Measurements from ENCODE around the gene PHACTR4. TPM values are rescaled to one million over a fixed set of nuclear protein-coding genes. Genes with fewer than 3 reads are reported as not detected.
"Not testable (repeated sequence)": the region's sequence is repeated elsewhere in the genome, so short reads cannot be mapped to it uniquely, and the experiment has no call there.

PHACTR4 gene
- total RNA-seq, 2 donors from 2014 or later: 20.9 to 23.9 TPM

DNA sequence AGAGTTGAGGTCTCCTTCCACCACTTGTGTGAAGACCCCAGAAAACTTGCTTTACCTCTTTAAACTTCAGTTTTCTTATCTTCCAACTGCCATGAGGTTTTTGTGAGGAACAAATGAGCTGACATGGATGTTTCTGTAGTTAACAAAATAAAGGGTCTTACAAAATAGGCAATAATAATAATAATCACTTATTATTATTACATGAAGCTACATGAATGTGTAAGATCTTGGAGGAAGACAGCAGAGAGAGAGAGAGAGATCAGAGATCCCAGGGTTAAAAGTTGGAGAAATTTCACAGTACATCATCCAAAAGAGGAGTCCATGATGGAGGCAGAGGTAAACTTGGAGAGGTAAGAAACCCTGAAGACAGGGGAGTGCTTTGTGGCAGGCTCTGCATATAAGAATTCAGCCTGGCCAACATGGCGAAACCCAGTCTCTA is 147.0 kb downstream of the PHACTR4 start:
- H3K9me3 ChIP-seq (ENCODE audit: control insufficient read depth, low read length, poor library complexity, severe bottlenecking): no peaks in the 10 kb centered on the region
- ATAC-seq: no peak
- Mint-ChIP-seq H3K27ac (no peak overlapping the region), H3K36me3 (ENCODE audit: low read depth) (peaks cover 5% of the 10 kb centered on the region), H3K27me3 (no peaks in the 10 kb centered on the region), H3K4me1 (peaks cover 29% of the 10 kb centered on the region), H3K4me3 (no peak overlapping the region)
- no peak for DNase-seq

DNA sequence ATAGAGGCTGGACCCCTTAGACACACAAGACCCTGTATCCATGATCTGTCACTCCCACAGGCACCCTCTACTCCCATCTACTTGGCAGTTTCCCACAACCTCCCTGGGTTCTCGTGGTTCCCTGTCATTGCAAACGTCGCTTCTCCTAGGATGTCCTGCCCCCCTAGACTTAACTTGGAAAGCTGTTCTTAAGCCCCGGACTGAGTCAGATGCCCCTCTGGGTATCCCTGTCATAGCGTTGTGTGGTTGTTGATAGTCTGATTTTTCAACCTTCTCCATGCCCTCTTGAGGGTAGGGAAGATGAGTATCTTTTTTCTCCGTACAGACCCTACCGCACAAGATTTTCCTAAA is 148.1 kb downstream of the PHACTR4 start:
- peak overlapping the region; percentile 90 for H3K4me3 Mint-ChIP-seq
- H3K4me1 Mint-ChIP-seq: peaks cover 32% of the 10 kb centered on the region
- DNase-seq (no peak), ATAC-seq (peak; percentile 4)
- no peaks in the 10 kb centered on the region for H3K9me3 ChIP-seq (ENCODE audit: control insufficient read depth, low read length, poor library complexity, severe bottlenecking)
- H3K36me3 Mint-ChIP-seq (ENCODE audit: low read depth): peaks cover 4% of the 10 kb centered on the region
- H3K27ac Mint-ChIP-seq: peak overlapping the region; percentile 92
- H3K27me3 Mint-ChIP-seq: no peaks in the 10 kb centered on the region

DNA sequence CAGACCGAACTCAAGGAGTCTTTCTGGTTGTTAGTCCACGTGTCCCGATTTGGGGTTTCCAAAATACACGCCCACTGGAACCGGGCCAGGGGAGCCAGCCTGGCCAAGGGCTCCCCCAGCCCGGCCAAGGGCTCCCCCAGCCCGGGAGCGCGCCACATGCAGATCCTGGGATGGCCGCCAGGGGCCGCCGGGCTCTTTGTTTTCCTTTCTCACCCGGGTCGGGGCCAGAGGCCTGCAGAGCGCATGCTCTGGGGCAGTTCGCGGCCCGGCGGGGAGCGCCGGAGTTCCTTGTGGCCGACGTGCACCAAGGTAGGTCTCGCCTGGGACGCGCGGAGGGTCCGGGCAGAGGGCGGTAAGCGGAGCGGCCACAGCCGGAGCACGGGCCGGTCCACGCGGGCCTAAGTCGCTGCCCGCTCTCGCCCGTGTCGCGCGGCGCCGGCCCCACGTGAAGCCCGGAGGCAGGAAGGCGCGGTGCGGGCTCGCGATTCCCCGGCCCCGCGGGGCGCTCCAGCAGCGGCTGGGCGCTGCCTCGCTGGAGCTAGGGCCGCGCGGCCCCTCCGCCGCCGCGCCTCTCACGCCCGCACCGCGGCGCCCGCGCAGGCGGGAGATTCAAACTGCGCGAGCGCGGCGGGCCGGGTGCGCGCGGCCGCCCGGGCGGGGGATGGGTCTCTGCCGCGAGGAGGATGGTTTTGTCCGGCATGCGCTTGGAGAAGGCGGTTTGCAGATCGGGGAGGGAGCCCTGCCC is 148.6 kb downstream of the PHACTR4 start:
- H3K27ac Mint-ChIP-seq: peak overlapping the region; percentile 92
- H3K9me3 ChIP-seq (ENCODE audit: control insufficient read depth, low read length, poor library complexity, severe bottlenecking): no peaks in the 10 kb centered on the region
- peak; percentile 77 to 88 (median 83) for DNase-seq
- H3K4me3 Mint-ChIP-seq: peak overlapping the region; percentile 90
- H3K36me3 Mint-ChIP-seq (ENCODE audit: low read depth): peaks cover 3% of the 10 kb centered on the region
- peaks cover 33% of the 10 kb centered on the region for H3K4me1 Mint-ChIP-seq
- peak; percentile 87 for ATAC-seq
- H3K27me3 Mint-ChIP-seq: no peaks in the 10 kb centered on the region

DNA sequence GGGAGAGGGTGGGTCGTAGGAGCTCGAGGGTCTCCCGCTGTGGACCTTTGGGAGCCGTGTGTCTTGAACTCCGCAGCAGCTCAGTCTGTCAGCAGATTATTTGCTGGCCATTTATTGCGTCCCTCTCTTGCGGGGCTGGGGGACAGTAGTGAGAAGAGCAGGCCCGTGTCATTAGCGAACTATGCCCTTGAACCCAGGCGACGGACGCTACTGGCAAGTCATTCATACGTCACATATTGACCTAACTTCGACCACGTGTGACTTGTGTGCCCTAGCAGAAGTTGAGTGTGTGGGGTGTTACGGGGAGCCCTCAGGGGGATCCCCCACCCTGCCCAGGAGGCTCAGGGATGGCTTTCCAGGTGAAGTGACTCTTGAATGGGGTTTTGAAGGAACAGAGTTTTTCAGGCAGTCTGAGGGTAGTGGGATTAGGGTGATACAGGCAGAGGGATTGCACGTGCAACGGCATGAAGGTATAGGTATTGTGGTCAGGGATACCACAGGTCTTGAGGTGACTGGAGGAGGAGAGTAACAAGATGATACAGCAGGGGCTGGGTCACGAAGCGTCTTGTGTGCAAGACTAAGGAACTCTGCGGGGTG is 149.3 kb downstream of the PHACTR4 start:
- Mint-ChIP-seq H3K27me3 (no peaks in the 10 kb centered on the region), H3K27ac (peak overlapping the region; percentile 45), H3K4me3 (peak overlapping the region; percentile 89), H3K36me3 (ENCODE audit: low read depth) (peaks cover 3% of the 10 kb centered on the region), H3K4me1 (peaks cover 33% of the 10 kb centered on the region)
- no peak for ATAC-seq
- no peaks in the 10 kb centered on the region for H3K9me3 ChIP-seq (ENCODE audit: control insufficient read depth, low read length, poor library complexity, severe bottlenecking)
- no peak for DNase-seq

DNA sequence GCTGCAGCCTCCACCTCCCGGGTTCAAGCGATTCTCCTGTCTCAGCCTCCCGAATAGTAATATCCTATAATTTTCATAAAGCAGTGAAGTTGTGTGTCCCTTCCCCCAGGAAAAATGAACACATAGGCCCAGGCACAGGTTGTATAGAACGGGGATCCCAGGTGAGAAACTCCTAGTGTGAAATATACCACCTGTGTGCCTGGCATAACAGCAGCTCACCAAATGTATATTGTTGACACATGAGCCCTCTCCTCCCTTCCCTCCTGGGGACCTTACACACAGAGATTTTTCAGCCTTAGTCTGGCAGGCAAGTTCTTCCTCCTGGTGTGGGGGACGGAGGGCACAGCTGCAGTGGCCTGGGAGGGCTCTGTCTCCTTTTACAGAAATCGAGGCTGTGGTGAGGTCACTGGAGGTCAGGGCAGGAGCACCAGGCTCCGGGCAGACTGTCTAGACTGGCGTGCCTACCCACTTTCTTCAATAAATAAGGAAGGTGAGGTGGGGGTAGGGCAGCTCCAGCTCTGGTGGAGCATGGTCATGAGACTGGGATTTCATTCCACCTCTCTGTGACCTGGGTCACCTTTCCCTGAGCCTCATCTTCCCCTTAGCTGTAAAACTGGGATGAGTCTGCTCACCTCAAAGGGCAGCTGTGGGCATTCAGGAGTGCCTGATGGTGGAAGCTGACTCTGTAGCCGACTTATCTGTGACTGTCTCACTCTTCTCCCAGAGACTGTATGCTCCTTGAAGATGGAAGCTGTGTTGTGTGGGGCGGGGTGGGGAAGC is 150.6 kb downstream of the PHACTR4 start:
- no peak overlapping the region for H3K4me3 Mint-ChIP-seq
- no peak for DNase-seq
- peaks cover 3% of the 10 kb centered on the region for H3K36me3 Mint-ChIP-seq (ENCODE audit: low read depth)
- H3K9me3 ChIP-seq (ENCODE audit: control insufficient read depth, low read length, poor library complexity, severe bottlenecking): no peaks in the 10 kb centered on the region
- no peaks in the 10 kb centered on the region for H3K27me3 Mint-ChIP-seq
- no peak overlapping the region for H3K27ac Mint-ChIP-seq
- peaks cover 33% of the 10 kb centered on the region for H3K4me1 Mint-ChIP-seq
- no peak for ATAC-seq

DNA sequence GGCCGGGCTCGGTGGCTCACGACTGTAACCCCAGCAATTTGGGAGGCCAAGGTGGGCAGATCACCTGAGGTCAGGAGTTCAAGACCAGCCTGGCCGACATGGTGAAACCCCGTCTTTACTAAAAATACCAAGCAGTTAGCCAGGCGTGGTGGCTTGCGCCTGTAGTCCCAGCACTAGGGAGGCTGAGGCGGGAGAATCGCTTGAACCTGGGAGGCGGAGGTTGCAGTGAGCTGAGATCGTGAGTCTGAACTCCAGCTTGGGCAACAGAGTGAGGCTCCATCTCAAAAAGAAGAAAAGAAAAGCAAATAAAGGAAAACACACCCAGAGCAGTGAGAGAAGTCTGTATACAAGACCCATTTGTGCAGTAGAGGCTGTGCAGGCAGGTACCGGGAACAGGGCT is 151.3 kb downstream of the PHACTR4 start:
- not testable (repeated sequence) for ATAC-seq; H3K9me3 ChIP-seq (ENCODE audit: control insufficient read depth, low read length, poor library complexity, severe bottlenecking); H3K27ac Mint-ChIP-seq; DNase-seq; H3K36me3 Mint-ChIP-seq (ENCODE audit: low read depth); H3K4me3 Mint-ChIP-seq; H3K27me3 Mint-ChIP-seq
- peaks cover 33% of the 10 kb centered on the region for H3K4me1 Mint-ChIP-seq

DNA sequence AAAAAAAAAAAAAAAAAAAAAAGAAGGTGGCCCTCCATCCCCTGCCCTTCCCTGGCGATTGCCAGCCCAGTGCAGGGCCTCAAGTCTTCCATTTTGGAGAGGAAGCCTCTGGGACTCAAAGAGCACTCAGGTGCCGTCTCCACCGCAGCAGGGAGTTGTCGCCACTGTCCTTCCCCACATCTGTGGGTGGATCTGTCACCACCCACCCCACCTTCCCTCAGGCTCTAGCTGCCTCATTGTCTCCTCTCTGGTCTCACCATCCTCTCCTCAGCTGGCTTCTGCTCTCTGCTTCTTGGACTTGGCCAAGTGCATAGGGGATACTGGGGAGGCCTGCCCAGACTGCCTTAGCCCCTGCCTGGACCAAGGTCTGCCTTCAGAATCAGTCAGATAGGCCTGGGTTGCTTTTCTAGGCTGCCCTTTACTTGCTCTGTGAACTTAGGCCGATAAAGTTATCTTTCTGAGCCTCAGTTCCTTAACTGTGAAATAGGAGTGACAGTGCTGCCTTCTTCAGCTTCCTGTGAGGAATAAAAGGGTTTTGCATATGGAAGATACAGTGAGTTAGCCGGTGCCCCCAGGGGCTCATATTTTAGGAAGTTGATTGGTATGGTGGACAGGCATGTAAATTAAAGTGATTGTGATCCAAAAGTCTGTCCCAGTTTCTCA is 152.1 kb downstream of the PHACTR4 start:
- no peaks in the 10 kb centered on the region for H3K9me3 ChIP-seq (ENCODE audit: control insufficient read depth, low read length, poor library complexity, severe bottlenecking)
- Mint-ChIP-seq H3K27ac (peak overlapping the region; percentile 78), H3K36me3 (ENCODE audit: low read depth) (peaks cover 3% of the 10 kb centered on the region), H3K27me3 (no peaks in the 10 kb centered on the region), H3K4me1 (peaks cover 31% of the 10 kb centered on the region), H3K4me3 (no peak overlapping the region)
- ATAC-seq (no peak), DNase-seq (no peak)

DNA sequence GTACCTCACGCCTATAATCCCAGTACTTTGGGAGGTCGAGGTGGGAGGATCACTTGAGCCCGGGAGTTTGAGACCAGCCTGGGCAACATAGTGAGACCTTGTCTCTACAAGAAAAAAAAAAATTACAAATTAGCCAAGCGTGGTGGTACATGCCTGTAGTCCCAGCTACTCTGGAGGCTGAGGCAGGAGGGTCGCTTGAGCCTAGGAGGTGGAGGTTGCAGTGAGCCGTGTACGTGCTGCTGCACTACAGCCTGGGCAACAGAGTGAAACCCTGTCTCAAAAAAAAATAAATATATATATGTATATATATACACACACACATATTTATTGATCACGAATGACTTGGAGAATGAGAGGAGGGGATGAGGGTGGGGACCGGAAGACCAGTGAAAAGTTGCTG is 153.0 kb downstream of the PHACTR4 start:
- not testable (repeated sequence) for ATAC-seq; H3K36me3 Mint-ChIP-seq (ENCODE audit: low read depth); H3K27ac Mint-ChIP-seq; DNase-seq; H3K27me3 Mint-ChIP-seq; H3K9me3 ChIP-seq (ENCODE audit: control insufficient read depth, low read length, poor library complexity, severe bottlenecking); H3K4me3 Mint-ChIP-seq
- peaks cover 25% of the 10 kb centered on the region for H3K4me1 Mint-ChIP-seq

DNA sequence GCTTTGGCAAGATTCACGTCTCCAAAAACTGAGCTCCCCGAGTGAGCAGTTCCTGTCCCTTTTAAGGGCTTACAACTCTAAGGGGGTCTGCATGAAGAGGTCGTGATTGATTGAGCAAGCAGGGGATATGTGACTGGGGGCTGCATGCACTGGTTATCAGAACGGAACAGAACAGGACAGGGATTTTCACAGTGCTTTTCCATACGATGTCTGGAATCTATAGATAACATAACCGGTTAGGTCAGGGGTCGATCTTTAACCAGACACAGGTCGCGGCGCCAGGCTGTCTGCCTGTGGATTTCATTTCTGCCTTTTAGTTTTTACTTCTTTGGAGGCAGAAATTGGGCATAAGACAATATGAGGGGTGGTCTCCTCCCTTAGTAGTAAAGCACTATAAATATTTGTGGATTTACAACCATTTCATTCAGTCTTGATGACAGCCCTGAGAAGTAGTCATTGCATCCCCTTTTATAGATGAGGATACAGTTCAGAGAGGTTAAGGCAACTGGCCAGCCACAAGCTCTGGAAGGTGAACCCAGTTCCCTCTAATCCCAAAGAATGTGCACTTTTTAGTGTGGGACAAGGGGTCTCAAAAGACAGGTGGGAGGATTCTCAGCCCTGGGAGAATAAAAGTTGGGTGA is 155.6 kb downstream of the PHACTR4 start:
- H3K27me3 Mint-ChIP-seq; H3K4me3 Mint-ChIP-seq; ATAC-seq; H3K36me3 Mint-ChIP-seq (ENCODE audit: low read depth); DNase-seq; H3K9me3 ChIP-seq (ENCODE audit: control insufficient read depth, low read length, poor library complexity, severe bottlenecking): not testable (repeated sequence)
- H3K27ac Mint-ChIP-seq: peak overlapping the region; percentile 34
- H3K4me1 Mint-ChIP-seq: peaks cover 12% of the 10 kb centered on the region

DNA sequence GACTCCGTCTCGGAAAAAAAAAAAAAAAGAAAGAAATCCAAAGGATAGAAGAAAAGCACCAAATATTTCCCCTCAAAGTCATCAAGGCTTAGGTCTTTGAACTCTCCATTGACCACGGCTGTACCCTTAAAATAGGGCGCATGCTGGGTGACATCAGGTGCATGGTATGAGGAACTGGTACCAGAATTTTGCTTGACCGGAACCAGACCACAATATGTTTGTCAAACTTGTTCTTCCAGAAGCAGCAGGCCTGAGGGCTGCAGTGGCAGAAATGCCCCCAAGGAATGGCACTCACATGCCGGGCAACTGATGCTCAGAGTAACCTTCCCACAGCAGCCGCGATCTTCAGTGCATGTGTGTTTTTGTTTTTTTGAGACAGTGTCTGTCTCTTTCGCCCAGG is 157.3 kb downstream of the PHACTR4 start:
- no peak for ATAC-seq
- Mint-ChIP-seq H3K36me3 (ENCODE audit: low read depth) (peaks cover 2% of the 10 kb centered on the region), H3K27ac (no peak overlapping the region), H3K4me3 (no peak overlapping the region), H3K4me1 (peaks cover 7% of the 10 kb centered on the region), H3K27me3 (no peaks in the 10 kb centered on the region)
- H3K9me3 ChIP-seq (ENCODE audit: control insufficient read depth, low read length, poor library complexity, severe bottlenecking): no peaks in the 10 kb centered on the region
- DNase-seq: no peak

DNA sequence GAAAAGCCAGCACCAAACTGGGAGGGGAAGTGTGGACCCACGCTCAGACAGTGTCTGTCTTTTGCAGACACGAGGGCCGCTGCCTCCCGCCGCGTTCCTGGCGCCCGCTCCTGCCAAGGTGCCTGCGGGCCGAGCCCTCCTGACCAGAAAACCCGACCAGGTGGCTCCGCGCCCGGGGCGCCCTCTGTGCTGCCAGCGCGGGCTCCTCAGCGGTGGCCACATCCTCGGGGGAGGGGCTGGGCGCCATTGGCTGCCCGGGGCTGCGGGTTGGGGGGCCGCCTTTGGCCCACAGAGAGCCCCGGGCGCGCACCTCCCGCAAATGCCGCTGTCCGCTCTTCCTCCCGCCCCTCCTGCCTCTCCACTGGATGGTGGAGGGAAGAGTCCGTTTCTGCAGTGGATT is 160.9 kb downstream of the PHACTR4 start:
- Mint-ChIP-seq H3K27ac (no peak overlapping the region), H3K27me3 (no peaks in the 10 kb centered on the region), H3K4me3 (no peak overlapping the region), H3K4me1 (no peaks in the 10 kb centered on the region), H3K36me3 (ENCODE audit: low read depth) (peaks cover 2% of the 10 kb centered on the region)
- H3K9me3 ChIP-seq (ENCODE audit: control insufficient read depth, low read length, poor library complexity, severe bottlenecking): no peaks in the 10 kb centered on the region
- DNase-seq (no peak), ATAC-seq (no peak)

DNA sequence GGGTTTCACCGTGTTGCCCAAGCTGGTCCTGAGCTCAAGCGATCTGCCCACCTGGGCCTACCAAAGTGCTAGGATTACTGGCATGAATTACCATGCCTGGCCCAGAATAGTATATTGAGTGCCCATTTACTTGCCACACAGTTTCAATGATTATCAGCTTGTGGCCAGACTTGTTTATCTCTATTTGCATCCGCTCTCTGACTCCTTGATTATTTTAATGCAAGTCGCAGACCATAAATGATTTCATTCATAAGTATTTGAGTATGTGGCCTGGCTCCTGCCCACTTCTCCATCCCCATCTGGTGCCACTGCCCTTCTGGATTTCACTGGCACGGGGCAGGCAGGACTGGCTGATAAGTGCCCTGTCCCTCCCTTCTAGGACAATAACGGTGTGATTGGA is 165.1 kb downstream of the PHACTR4 start:
- H3K9me3 ChIP-seq (ENCODE audit: control insufficient read depth, low read length, poor library complexity, severe bottlenecking): no peaks in the 10 kb centered on the region
- DNase-seq: no peak
- Mint-ChIP-seq H3K27ac (no peak overlapping the region), H3K4me1 (no peaks in the 10 kb centered on the region), H3K4me3 (no peak overlapping the region), H3K27me3 (no peaks in the 10 kb centered on the region), H3K36me3 (ENCODE audit: low read depth) (peaks cover 2% of the 10 kb centered on the region)
- no peak for ATAC-seq

DNA sequence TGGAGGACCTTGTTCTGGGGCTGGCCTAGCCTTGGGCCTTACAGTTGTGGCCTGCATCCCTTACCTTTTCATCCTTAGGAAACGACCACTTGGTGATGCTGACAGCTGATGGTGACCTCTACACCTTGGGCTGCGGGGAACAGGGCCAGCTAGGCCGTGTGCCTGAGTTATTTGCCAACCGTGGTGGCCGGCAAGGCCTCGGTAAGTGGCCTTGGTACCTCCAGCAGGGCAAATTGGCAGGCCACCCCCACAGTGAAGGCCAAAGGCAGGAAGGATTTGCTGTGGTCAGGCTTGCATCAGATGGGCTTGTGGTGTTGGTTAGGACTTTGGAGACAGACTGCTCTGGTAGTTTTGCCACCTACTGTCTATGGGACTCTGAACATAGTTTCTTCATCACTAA is 165.6 kb downstream of the PHACTR4 start:
- H3K36me3 Mint-ChIP-seq (ENCODE audit: low read depth): peaks cover 2% of the 10 kb centered on the region

More for the DNA sequence above, 165.6 kb downstream of the PHACTR4 start:
- no peak for ATAC-seq
- no peaks in the 10 kb centered on the region for H3K9me3 ChIP-seq (ENCODE audit: control insufficient read depth, low read length, poor library complexity, severe bottlenecking)
- Mint-ChIP-seq H3K4me3 (no peak overlapping the region), H3K27me3 (no peaks in the 10 kb centered on the region), H3K27ac (no peak overlapping the region), H3K4me1 (no peaks in the 10 kb centered on the region)
- no peak for DNase-seq
